A673 (cell line): ENCODE data around the gene PAPOLB. TPM values are rescaled to one million over a fixed set of nuclear protein-coding genes. Genes with fewer than 3 reads are reported as not detected.
A peak's percentile ranks its signal among the peaks of the same experiment; 100 is the strongest.

Source experiments
- BruUV-seq: library from RNA; stranded (reverse); fragments of 400-500 nt; replicated peaks from 2 replicates; lab custom pipeline; 2021; lab: Mats Ljungman, UMichigan
- CTCF ChIA-PET: fragments of 300-600 bp; sonication (Branson Sonifier 250); formaldehyde crosslinking; loops from one replicate; lab custom pipeline; 2022; ENCODE audit warnings: antibody characterized with exemption; lab: Charles Lee
- POLR2A ChIA-PET: fragments of 300-600 bp; sonication (Branson Sonifier 250); formaldehyde crosslinking; loops from one replicate; lab custom pipeline; 2022; ENCODE audit warnings: antibody characterized with exemption; ENCODE audit not compliant: low non-redundant PET; lab: Charles Lee
- DNase-seq: peaks from one replicate; pipeline ENCODE4 v3.0.0-alpha.2; 2015; ENCODE audit warnings: low spot score
- H3K27ac ChIP-seq: fragments of 200-600 bp; sonication (generic); 2 replicates; pipeline ENCODE4 v1.5.1; 2016; ENCODE audit warnings: mixed run types, low read depth, mild to moderate bottlenecking, mixed read lengths, antibody characterized with exemption, low read length; ENCODE audit not compliant: poor library complexity, severe bottlenecking
- H3K27me3 ChIP-seq: fragments of 200-600 bp; sonication (generic); replicated peaks from 2 replicates; pipeline ENCODE4 v1.6.1; 2017; ENCODE audit warnings: mixed run types, low read depth, mild to moderate bottlenecking, mixed read lengths, antibody characterized with exemption, low read length; ENCODE audit not compliant: insufficient read depth, poor library complexity
- H3K36me3 ChIP-seq: fragments of 200-600 bp; sonication (generic); 2 replicates; pipeline ENCODE4 v1.6.1; 2016; ENCODE audit warnings: mixed run types, mild to moderate bottlenecking, mixed read lengths, antibody characterized with exemption, low read length; ENCODE audit not compliant: insufficient read depth, poor library complexity, severe bottlenecking
- H3K4me1 ChIP-seq: fragments of 200-600 bp; sonication (generic); 2 replicates; pipeline ENCODE4 v1.6.1; 2017; ENCODE audit warnings: mixed run types, mild to moderate bottlenecking, mixed read lengths, antibody characterized with exemption, low read length; ENCODE audit not compliant: insufficient read depth, poor library complexity, severe bottlenecking
- H3K4me3 ChIP-seq: fragments of 200-600 bp; sonication (generic); 2 replicates; pipeline ENCODE4 v1.5.1; 2016; ENCODE audit warnings: low read depth, mixed run types, mild to moderate bottlenecking, mixed read lengths, low read length; ENCODE audit not compliant: poor library complexity, severe bottlenecking
- H3K9me3 ChIP-seq: fragments of 200-600 bp; sonication (generic); 2 replicates; pipeline ENCODE4 v1.6.1; 2016; ENCODE audit warnings: mixed run types, low read depth, mild to moderate bottlenecking, mixed read lengths, antibody characterized with exemption, low read length; ENCODE audit not compliant: poor library complexity, severe bottlenecking
- CTCF ChIP-seq: fragments of 300-800, 200-600 bp; sonication (generic); conservative IDR thresholded peaks from 2 replicates; pipeline ENCODE4 v1.5.1; 2017; ENCODE audit warnings: low read depth, mild to moderate bottlenecking, antibody characterized with exemption, low read length, moderate library complexity, mixed read lengths
- EZH2 ChIP-seq: fragments of 200-600 bp; sonication (generic); IDR thresholded peaks from 2 replicates; pipeline ENCODE4 v1.6.1; 2017; ENCODE audit warnings: borderline replicate concordance, low read depth, mild to moderate bottlenecking, mixed read lengths, antibody characterized with exemption, low read length; ENCODE audit not compliant: poor library complexity, severe bottlenecking
- intact Hi-C: fragments of 100-400 bp; cut with micrococcal nuclease; formaldehyde crosslinking; loops from one replicate; pipeline ENCODE4 v1.10.0; 2022; ENCODE audit not compliant: unreplicated experiment
- total RNA-seq: library from RNA; stranded (reverse); gene quantifications from 2 replicates; pipeline ENCODE4 v1.2.3, GENCODE V29; 2021

The PAPOLB gene
- total RNA-seq, 1 experiment from 2014 or later = 0.17 TPM

DNA sequence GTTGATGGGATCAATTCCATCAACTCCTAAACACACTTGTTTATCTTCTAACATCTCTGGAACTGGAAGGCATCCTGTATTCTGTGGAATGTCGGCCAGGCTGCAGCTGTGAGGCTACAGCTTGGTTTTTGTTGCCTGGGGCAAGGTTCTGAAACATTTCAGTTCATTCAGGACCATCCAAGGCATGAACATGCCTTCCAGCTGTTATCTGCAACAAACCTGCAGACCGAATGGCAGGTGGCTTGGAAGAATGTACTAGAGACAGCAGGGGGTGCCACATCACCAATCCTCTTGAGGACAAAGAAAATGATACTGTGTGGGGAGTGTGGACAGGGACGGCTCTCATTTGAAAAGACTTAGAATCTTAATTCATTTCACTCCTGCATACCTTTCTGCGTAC lies 12.4 kb downstream of the PAPOLB start:
- no TSS peak for BruUV-seq
- TF ChIP-seq CTCF (0 out of 2 replicates have a peak, but pooled peaks have one; percentile 25), EZH2 (no peak)
- Histone ChIP-seq H3K9me3 (no peaks in the 10 kb centered on the region), H3K27ac (no peak overlapping the region), H3K4me3 (no peak overlapping the region), H3K36me3 (no peaks in the 10 kb centered on the region), H3K4me1 (no peaks in the 10 kb centered on the region), H3K27me3 (no peaks in the 10 kb centered on the region)
- ChIA-PET CTCF (no interaction called here), POLR2A (no interaction called here)
- intact Hi-C loops = no loop called here
- DNase-seq = peak; percentile 19

GRCh38 chr7:4845740-4846142 lies 16.1 kb downstream of the PAPOLB start:
- TF ChIP-seq CTCF (peak; percentile 46), EZH2 (no peak)
- H3K9me3 ChIP-seq = no peaks in the 10 kb centered on the region
- ChIA-PET POLR2A (no interaction called here), CTCF (interaction anchor here (0.6 to 1.1 kb wide), 5 partner anchors 8 to 235 kb away, joined by 3 to 10 read pairs (median 5); no protein-coding TSS in a partner anchor)
- H3K4me3 ChIP-seq = peak overlapping the region; percentile 21
- intact Hi-C loops = no loop called here
- H3K4me1 ChIP-seq = no peaks in the 10 kb centered on the region
- H3K36me3 ChIP-seq = no peaks in the 10 kb centered on the region
- H3K27me3 ChIP-seq = no peaks in the 10 kb centered on the region
- BruUV-seq = no TSS peak
- peak; percentile 19 for DNase-seq
- H3K27ac ChIP-seq = no peak overlapping the region

DNA sequence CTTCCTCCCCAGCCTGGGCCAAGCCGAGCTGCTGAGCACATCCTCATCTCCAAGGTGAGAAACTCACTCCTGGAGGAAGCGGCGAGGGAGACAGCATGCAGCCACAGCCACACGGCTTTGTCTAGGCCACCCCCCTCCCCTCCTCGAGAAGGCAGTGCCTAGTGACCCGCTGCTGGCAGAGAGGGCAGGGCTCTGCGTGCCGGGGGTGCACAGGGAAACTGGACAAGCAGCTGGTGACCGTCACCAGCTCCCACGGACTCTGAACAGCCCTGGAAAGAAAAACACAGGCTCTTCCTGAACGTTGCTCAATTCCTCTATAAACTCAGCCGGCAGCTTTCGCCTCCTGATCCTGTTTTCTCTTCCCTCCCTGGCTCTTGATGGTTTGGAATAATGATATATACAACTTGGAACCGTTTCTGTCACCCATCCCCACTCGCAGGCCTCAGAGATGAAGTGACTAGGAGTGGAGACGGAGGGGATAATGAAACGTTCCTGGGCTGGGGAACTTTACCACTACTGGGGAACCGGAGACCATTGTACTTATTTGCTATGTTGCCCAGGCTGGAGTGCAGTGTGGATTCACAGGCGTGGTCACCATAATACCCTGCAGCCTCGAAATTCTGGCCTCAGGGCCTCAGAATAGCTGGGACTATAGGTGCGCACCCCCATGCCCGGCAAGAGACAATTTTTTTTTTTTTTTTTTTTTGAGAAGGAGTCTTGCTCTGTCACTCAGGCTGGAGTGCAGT lies 19.3 kb downstream of the PAPOLB start:
- no peak for DNase-seq
- Histone ChIP-seq H3K9me3 (no peaks in the 10 kb centered on the region), H3K4me3 (no peak overlapping the region), H3K27me3 (no peaks in the 10 kb centered on the region), H3K36me3 (no peaks in the 10 kb centered on the region), H3K4me1 (no peaks in the 10 kb centered on the region), H3K27ac (no peak overlapping the region)
- BruUV-seq = no TSS peak
- intact Hi-C loops = no loop called here
- TF ChIP-seq CTCF (no peak), EZH2 (no peak)
- ChIA-PET CTCF (no interaction called here), POLR2A (no interaction called here)
